ENCODE results near the gene CYFIP2. TPM values are rescaled to one million over a fixed set of nuclear protein-coding genes. Genes with fewer than 3 reads are reported as not detected.

Gene CYFIP2
- total RNA-seq, 1 experiment from 2014 or later: 74.7 TPM

DNA sequence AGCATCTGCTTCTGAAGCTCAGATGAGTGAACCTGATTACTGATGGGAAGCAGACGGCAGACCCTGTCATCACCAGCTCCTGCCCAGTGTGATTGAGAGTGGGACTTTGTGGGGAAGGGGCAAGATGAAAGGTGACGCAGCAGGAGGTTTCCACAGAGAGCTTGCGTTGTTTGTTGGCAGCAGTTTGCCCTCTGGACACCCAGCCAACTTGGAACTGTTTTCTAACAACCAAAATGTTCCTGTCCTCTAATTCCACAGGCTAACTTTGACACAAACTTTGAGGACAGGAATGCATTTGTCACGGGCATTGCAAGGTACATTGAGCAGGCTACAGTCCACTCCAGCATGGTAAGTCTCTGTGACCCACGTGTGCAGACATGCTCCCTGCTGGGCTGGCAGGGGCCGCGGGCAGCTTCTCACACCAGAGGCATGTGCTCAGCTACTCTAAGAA lies 20.9 kb downstream of the CYFIP2 start:
- Histone ChIP-seq H3K9ac (ENCODE audit: extremely low read depth, insufficient read length, low read length) (no peak overlapping the region), H2BK20ac (ENCODE audit: low read depth, low read length, poor library complexity, severe bottlenecking) (no peak overlapping the region), H2BK120ac (ENCODE audit: low read depth, low read length, poor library complexity, severe bottlenecking) (no peak overlapping the region), H2AFZ (ENCODE audit: low read length) (no peak overlapping the region), H3K56ac (ENCODE audit: insufficient read length, low read depth, low read length) (no peak overlapping the region), H2BK12ac (ENCODE audit: insufficient read length, low read depth, low read length) (no peak overlapping the region), H4K5ac (ENCODE audit: insufficient read length, low read depth, low read length) (no peak overlapping the region), H3K4me2 (ENCODE audit: insufficient read depth, insufficient read length, low read length) (no peak overlapping the region), H3K27me3 (ENCODE audit: insufficient read depth, low read length) (no peaks in the 10 kb centered on the region), H3K27ac (ENCODE audit: insufficient read length, low read depth, low read length) (no peak overlapping the region), H3T11ph (ENCODE audit: low read length) (no peak overlapping the region), H3K18ac (ENCODE audit: insufficient read length, low read depth, low read length) (no peak overlapping the region), H2BK5ac (ENCODE audit: insufficient read length, low read length) (no peak overlapping the region), H4K8ac (replicated peaks; ENCODE audit: insufficient read length, low read depth, low read length) (no peak overlapping the region), H2BK15ac (ENCODE audit: low read depth, low read length) (no peak overlapping the region), H3K23ac (ENCODE audit: insufficient read length, low read depth, low read length) (no peak overlapping the region), H2AK5ac (ENCODE audit: insufficient read length, low read length) (no peak overlapping the region), H4K91ac (ENCODE audit: insufficient read length, low read depth, low read length) (no peak overlapping the region), H3K9me3 (ENCODE audit: control insufficient read depth, low read depth, low read length) (no peaks in the 10 kb centered on the region), H3K4ac (ENCODE audit: low read depth, low read length) (no peak overlapping the region), H3K79me2 (ENCODE audit: insufficient read depth, low read length) (no peaks in the 10 kb centered on the region; the same call in 1 of the 2 replicates), H3K4me1 (ENCODE audit: insufficient read depth, low read length) (no peaks in the 10 kb centered on the region), H3K14ac (ENCODE audit: insufficient read depth, low read length) (no peak overlapping the region), H3K23me2 (ENCODE audit: insufficient read length, low read depth, low read length, poor library complexity, severe bottlenecking) (no peaks in the 10 kb centered on the region), H3K79me1 (ENCODE audit: insufficient read depth, low read depth, low read length, poor library complexity, severe bottlenecking) (peaks cover 2% of the 10 kb centered on the region), H4K20me1 (ENCODE audit: control insufficient read depth, insufficient read depth, insufficient read length) (no peaks in the 10 kb centered on the region)
- no peak for DNase-seq
- Mint-ChIP-seq H3K36me3 (ENCODE audit: insufficient read depth in 1 of 3, low read depth in 3 of 3) (peaks cover 3 to 33% (median 12%) of the 10 kb centered on the region in 3 experiments; a peak in 5 of 7 replicates), H3K4me1 (peaks cover 11 to 16% of the 10 kb centered on the region in 2 experiments), H3K4me3 (no peak overlapping the region), H3K27ac (no peak overlapping the region), H3K27me3 (ENCODE audit: low read depth) (no peaks in the 10 kb centered on the region), H3K9me3 (no peaks in the 10 kb centered on the region)
- WGBS (ENCODE audit: extremely low coverage, insufficient read length, low lambda C conversion rate): no CpG with 5 or more reads among the region's 7 CpGs
- TF ChIP-seq CTCF (conservative IDR thresholded peaks at IDR 0.05): no peak
